Measurements from ENCODE around the gene HRH4.

Gene HRH4

GRCh38 chr18:24502667-24503523 is 42.5 kb downstream of the HRH4 start:
- intact Hi-C loops (cut with DNase I; ENCODE audit: low total_unique reads), result no loop called here
- Histone ChIP-seq H3K27me3 (no peaks in the 10 kb centered on the region), H3K36me3 (no peaks in the 10 kb centered on the region), H3K27ac (no peak overlapping the region), H3K4me1 (no peaks in the 10 kb centered on the region), H3K9me3 (no peaks in the 10 kb centered on the region), H3K4me3 (no peak overlapping the region)
- TF ChIP-seq CTCF (IDR thresholded peaks at IDR 0.05), result no peak
- no peak for DNase-seq

DNA sequence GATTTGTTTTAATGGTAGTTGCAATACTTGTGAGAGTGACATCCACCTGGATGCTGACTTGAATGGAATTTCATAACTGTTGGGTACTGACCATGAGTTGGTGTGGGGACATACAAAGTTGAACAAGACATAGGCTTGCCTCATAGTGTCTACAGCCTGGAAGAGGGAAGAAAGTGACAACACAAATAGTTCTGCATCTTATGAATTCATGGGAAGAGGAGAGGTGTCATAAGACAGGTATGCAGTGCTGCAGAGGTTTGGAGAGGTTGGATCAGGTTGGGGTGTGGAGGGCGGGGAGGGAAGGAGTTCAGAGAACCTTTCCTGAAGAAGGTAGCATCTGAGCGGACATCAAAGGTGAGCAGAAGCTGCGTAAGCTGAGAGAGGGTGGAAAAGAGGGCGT is 44.0 kb downstream of the HRH4 start:
- DNase-seq, result no peak
- Histone ChIP-seq H3K4me3 (no peak overlapping the region), H3K36me3 (no peaks in the 10 kb centered on the region), H3K9me3 (no peaks in the 10 kb centered on the region), H3K4me1 (no peaks in the 10 kb centered on the region), H3K27me3 (no peaks in the 10 kb centered on the region), H3K27ac (no peak overlapping the region)
- TF ChIP-seq CTCF (IDR thresholded peaks at IDR 0.05), result no peak
- intact Hi-C loops (cut with DNase I; ENCODE audit: low total_unique reads), result no loop called here

DNA sequence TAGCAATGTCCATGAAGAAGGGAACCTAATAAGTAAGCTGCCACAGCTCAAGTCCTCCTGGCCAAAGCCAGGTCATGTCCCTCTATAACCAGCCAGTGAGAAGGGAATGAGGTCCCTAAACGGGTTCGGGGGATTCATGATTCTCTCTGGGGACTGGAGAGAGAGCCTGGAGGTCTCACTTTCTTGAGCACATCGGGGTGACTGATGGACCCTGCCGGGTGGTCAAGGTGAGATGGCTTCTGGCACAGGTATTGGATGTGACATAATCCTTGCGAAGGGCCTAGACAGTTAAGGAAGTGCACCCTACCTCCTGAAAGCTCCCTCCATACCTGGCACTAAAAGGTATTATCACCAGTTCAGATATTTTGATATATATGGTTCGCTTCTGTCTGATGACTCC is 45.7 kb downstream of the HRH4 start:
- Histone ChIP-seq H3K9me3 (no peaks in the 10 kb centered on the region), H3K4me3 (no peak overlapping the region), H3K27ac (no peak overlapping the region), H3K36me3 (no peaks in the 10 kb centered on the region), H3K4me1 (no peaks in the 10 kb centered on the region), H3K27me3 (no peaks in the 10 kb centered on the region)
- DNase-seq, result no peak
- intact Hi-C loops (cut with DNase I; ENCODE audit: low total_unique reads), result no loop called here
- TF ChIP-seq CTCF (IDR thresholded peaks at IDR 0.05), result no peak

DNA sequence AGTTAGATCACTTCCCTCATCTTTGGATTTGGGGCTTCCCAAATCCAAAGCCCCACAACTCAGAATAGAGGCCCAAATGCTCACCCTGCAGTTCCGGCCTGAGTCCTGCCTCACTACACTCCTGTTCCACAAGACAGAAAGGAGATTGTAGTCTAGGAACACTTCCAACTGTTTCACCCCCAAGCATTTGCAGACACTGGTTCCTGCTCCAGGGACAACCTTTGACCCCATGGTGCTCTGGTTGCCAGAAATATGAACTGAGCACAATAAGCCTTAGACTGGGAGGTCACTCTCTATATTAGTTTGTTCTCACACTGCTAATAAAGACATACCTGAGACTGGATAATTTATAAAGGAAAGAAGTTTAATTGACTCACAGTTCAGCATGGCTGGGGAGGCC is 49.0 kb downstream of the HRH4 start:
- no peak for TF ChIP-seq CTCF (IDR thresholded peaks at IDR 0.05)
- intact Hi-C loops (cut with DNase I; ENCODE audit: low total_unique reads), result no loop called here
- Histone ChIP-seq H3K4me1 (no peaks in the 10 kb centered on the region), H3K27ac (no peak overlapping the region), H3K36me3 (no peaks in the 10 kb centered on the region), H3K4me3 (no peak overlapping the region), H3K27me3 (no peaks in the 10 kb centered on the region), H3K9me3 (no peaks in the 10 kb centered on the region)
- DNase-seq, result no peak

DNA sequence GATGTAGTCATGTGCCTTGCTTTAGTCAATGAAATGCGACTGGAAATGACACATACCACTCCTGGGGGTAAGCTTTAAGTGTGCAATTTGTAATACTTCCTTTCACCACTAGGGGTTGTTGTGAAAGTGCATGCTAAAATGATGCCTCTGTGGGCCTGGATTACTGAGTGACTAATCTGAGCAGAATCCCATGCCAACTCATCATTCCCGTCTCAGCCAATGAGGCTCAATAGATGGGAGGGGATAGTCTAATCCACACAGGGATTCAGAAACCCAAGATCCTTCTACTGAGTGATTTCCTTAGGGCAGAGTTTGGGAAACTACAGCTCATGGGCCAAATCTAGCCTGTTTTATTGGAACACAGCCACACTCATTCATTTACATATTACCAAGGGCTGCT is 54.0 kb downstream of the HRH4 start:
- DNase-seq, result no peak
- Histone ChIP-seq H3K27me3 (peaks cover 0 to 3% of the 10 kb centered on the region in 2 donors), H3K36me3 (no peaks in the 10 kb centered on the region), H3K27ac (no peak overlapping the region), H3K4me3 (no peak overlapping the region), H3K9me3 (no peaks in the 10 kb centered on the region), H3K4me1 (no peaks in the 10 kb centered on the region)
- intact Hi-C loops (cut with DNase I; ENCODE audit: low total_unique reads), result no loop called here
- peak in 1 of 2 experiments; percentile 20 for TF ChIP-seq CTCF (IDR thresholded peaks at IDR 0.05)
